H9 (cell line): ENCODE measurements around the gene CCZ1. TPM values are rescaled to one million over a fixed set of nuclear protein-coding genes. Genes with fewer than 3 reads are reported as not detected.
"Not testable (repeated sequence)": the region's sequence is repeated elsewhere in the genome, so short reads cannot be mapped to it uniquely, and the experiment has no call there.

ENCODE experiments used
- DNase-seq: peaks from one replicate; pipeline ENCODE4 v3.0.0-alpha.2; 2017
- H2AFZ ChIP-seq: one replicate; pipeline ENCODE4 v1.6.1; 2013; ENCODE audit warnings: mild to moderate bottlenecking, low read length, control low read depth, moderate library complexity
- H2AK5ac ChIP-seq: 2 replicates; pipeline ENCODE4 v1.6.1; 2013; ENCODE audit warnings: low read length, control low read depth, mixed read lengths; ENCODE audit not compliant: insufficient read length
- H2BK120ac ChIP-seq: one replicate; pipeline ENCODE4 v1.6.1; 2013; ENCODE audit warnings: low read depth, mild to moderate bottlenecking, low read length, control low read depth, inconsistent platforms; ENCODE audit not compliant: poor library complexity, severe bottlenecking
- H2BK12ac ChIP-seq: 2 replicates; pipeline ENCODE4 v1.6.1; 2013; ENCODE audit warnings: low read length, control low read depth, mixed read lengths, low read depth; ENCODE audit not compliant: insufficient read length
- H2BK15ac ChIP-seq: 2 replicates; pipeline ENCODE4 v1.6.1; 2013; ENCODE audit warnings: low read depth, low read length, control low read depth
- H2BK20ac ChIP-seq: one replicate; pipeline ENCODE4 v1.6.1; 2013; ENCODE audit warnings: low read depth, mild to moderate bottlenecking, low read length, control low read depth, inconsistent platforms; ENCODE audit not compliant: poor library complexity, severe bottlenecking
- H2BK5ac ChIP-seq: 2 replicates; pipeline ENCODE4 v1.6.1; 2013; ENCODE audit warnings: low read length, control low read depth, mixed read lengths; ENCODE audit not compliant: insufficient read length
- H3K14ac ChIP-seq: 2 replicates; pipeline ENCODE4 v1.6.1; 2013; ENCODE audit warnings: low read length, control low read depth; ENCODE audit not compliant: insufficient read depth
- H3K18ac ChIP-seq: 2 replicates; pipeline ENCODE4 v1.6.1; 2013; ENCODE audit warnings: low read depth, mild to moderate bottlenecking, mixed read lengths, low read length, control low read depth; ENCODE audit not compliant: insufficient read length
- H3K23ac ChIP-seq: 2 replicates; pipeline ENCODE4 v1.6.1; 2013; ENCODE audit warnings: low read length, control low read depth, mixed read lengths, low read depth; ENCODE audit not compliant: insufficient read length
- H3K23me2 ChIP-seq: 2 replicates; pipeline ENCODE4 v1.6.1; 2013; ENCODE audit warnings: low read depth, mild to moderate bottlenecking, mixed read lengths, low read length, control low read depth; ENCODE audit not compliant: insufficient read length, poor library complexity, severe bottlenecking
- H3K27ac ChIP-seq: 2 replicates; pipeline ENCODE4 v1.5.1; 2013; ENCODE audit warnings: low read length, control low read depth, mixed read lengths, low read depth; ENCODE audit not compliant: insufficient read length
- H3K27me3 ChIP-seq: 2 replicates; pipeline ENCODE4 v1.6.1; 2013; ENCODE audit warnings: low read length, control low read depth, inconsistent platforms; ENCODE audit not compliant: insufficient read depth
- H3K4ac ChIP-seq: 2 replicates; pipeline ENCODE4 v1.6.1; 2013; ENCODE audit warnings: low read depth, mild to moderate bottlenecking, control low read depth, inconsistent platforms, low read length, moderate library complexity
- H3K4me1 ChIP-seq: 2 replicates; pipeline ENCODE4 v1.6.1; 2013; ENCODE audit warnings: low read length, control low read depth, inconsistent platforms; ENCODE audit not compliant: insufficient read depth
- H3K4me2 ChIP-seq: 2 replicates; pipeline ENCODE4 v1.6.1; 2013; ENCODE audit warnings: low read length, control low read depth, mixed read lengths; ENCODE audit not compliant: insufficient read length, insufficient read depth
- H3K56ac ChIP-seq: 2 replicates; pipeline ENCODE4 v1.6.1; 2013; ENCODE audit warnings: low read depth, mild to moderate bottlenecking, mixed read lengths, low read length, control low read depth; ENCODE audit not compliant: insufficient read length
- H3K79me1 ChIP-seq: 2 replicates; pipeline ENCODE4 v1.6.1; 2013; ENCODE audit warnings: low read depth, mild to moderate bottlenecking, moderate library complexity, low read length, control low read depth, inconsistent platforms; ENCODE audit not compliant: insufficient read depth, poor library complexity, severe bottlenecking
- H3K79me2 ChIP-seq: 2 replicates; pipeline ENCODE4 v1.6.1; 2013; ENCODE audit warnings: low read length, control low read depth, inconsistent platforms; ENCODE audit not compliant: insufficient read depth
- H3K9ac ChIP-seq: 2 replicates; pipeline ENCODE4 v1.6.1; 2013; ENCODE audit warnings: low read length, control low read depth, mixed read lengths; ENCODE audit not compliant: insufficient read length; ENCODE audit errors: extremely low read depth
- H3K9me3 ChIP-seq: one replicate; pipeline ENCODE4 v1.6.1; 2013; ENCODE audit warnings: low read depth, low read length, inconsistent platforms; ENCODE audit not compliant: control insufficient read depth
- H3T11ph ChIP-seq: one replicate; pipeline ENCODE4 v1.6.1; 2013; ENCODE audit warnings: mild to moderate bottlenecking, low read length, control low read depth, inconsistent platforms
- H4K20me1 ChIP-seq: one replicate; pipeline ENCODE4 v1.6.1; 2013; ENCODE audit not compliant: control insufficient read depth, insufficient read length, insufficient read depth
- H4K5ac ChIP-seq: 2 replicates; pipeline ENCODE4 v1.6.1; 2013; ENCODE audit warnings: low read depth, mild to moderate bottlenecking, mixed read lengths, low read length, control low read depth; ENCODE audit not compliant: insufficient read length
- H4K8ac ChIP-seq: replicated peaks from 2 replicates; pipeline ENCODE4 v1.6.1; 2013; ENCODE audit warnings: low read length, control low read depth, mixed read lengths, low read depth; ENCODE audit not compliant: insufficient read length
- H4K91ac ChIP-seq: 2 replicates; pipeline ENCODE4 v1.6.1; 2013; ENCODE audit warnings: low read depth, mild to moderate bottlenecking, moderate library complexity, mixed read lengths, low read length, control low read depth; ENCODE audit not compliant: insufficient read length
- H3K27ac Mint-ChIP-seq, 3 experiments: 2 replicates in 2 of 3; 3 replicates in 1 of 3; pipeline ENCODE4 v1.8.0; 2020 to 2021; ENCODE audit warnings: mixed read lengths in 3 of 3, mild to moderate bottlenecking in 1 of 3, moderate library complexity in 1 of 3
- H3K27me3 Mint-ChIP-seq: 2 replicates; pipeline ENCODE4 v1.8.0; 2021; ENCODE audit warnings: low read depth, mild to moderate bottlenecking, moderate library complexity, mixed read lengths
- H3K36me3 Mint-ChIP-seq, 3 experiments: 2 replicates in 2 of 3; 3 replicates in 1 of 3; pipeline ENCODE4 v1.8.0; 2020 to 2021; ENCODE audit warnings: low read depth in 3 of 3, mixed read lengths in 3 of 3; ENCODE audit not compliant: insufficient read depth in 1 of 3
- H3K4me1 Mint-ChIP-seq, 2 experiments: 2 replicates each; pipeline ENCODE4 v1.8.0; 2020; ENCODE audit warnings: mixed read lengths in 2 of 2
- H3K4me3 Mint-ChIP-seq, 2 experiments: 2 replicates in 1 of 2; 3 replicates in 1 of 2; pipeline ENCODE4 v1.8.0; 2020 to 2021; ENCODE audit warnings: mild to moderate bottlenecking in 2 of 2, mixed read lengths in 2 of 2, moderate library complexity in 1 of 2
- H3K9me3 Mint-ChIP-seq, 2 experiments: 2 replicates in 1 of 2; 3 replicates in 1 of 2; pipeline ENCODE4 v1.8.0; 2020; ENCODE audit warnings: mild to moderate bottlenecking in 2 of 2, mixed read lengths in 2 of 2, moderate library complexity in 1 of 2
- CTCF ChIP-seq: fragments of 200-600 bp; sonication (generic); conservative IDR thresholded peaks from 3 replicates; pipeline ENCODE4 v1.8.0; 2021; ENCODE audit warnings: antibody characterized with exemption, mild to moderate bottlenecking
- WGBS: extraction: QIAGEN DNeasy Blood & Tissue Kit; methylation state at CpG from one replicate; pipeline ENCODE4 v1.1.7; 2013; ENCODE audit warnings: missing lambda C conversion rate, low lambda C conversion rate, mixed read lengths; ENCODE audit not compliant: insufficient read length; ENCODE audit errors: extremely low coverage; 5-methylcytosine and 5-hydroxymethylcytosine counted together
- total RNA-seq: library from RNA; stranded (reverse); gene quantifications from 2 replicates; pipeline ENCODE4 v1.2.1, GENCODE V29; 2021

CCZ1 gene
- total RNA-seq, 1 experiment from 2014 or later, result 139 TPM

DNA sequence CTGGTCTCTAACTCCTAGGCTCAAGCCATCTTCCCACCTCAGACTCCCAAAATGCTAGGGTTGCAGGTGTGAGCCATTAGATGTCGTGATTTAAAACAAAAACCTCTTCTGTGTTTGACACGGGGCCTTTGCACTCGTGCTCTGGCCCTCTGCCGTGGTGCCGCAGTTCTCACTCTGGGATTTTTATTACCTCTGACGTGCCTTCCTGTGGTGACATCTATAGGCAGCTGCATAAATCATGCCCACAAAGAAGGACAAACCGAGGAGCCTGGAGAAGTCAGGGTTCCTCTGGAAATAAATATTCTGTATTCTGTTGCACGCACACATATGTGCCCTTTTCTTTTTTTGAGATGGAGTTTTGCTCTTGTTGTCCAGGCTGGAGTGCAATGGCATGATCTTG is 43.8 kb upstream of the CCZ1 start:
- no peak overlapping the region for H3K27ac Mint-ChIP-seq
- H3K4me1 Mint-ChIP-seq, result peaks cover 5 to 6% of the 10 kb centered on the region in 2 experiments; a peak in 3 of 4 replicates
- no peaks in the 10 kb centered on the region for H3K27me3 ChIP-seq
- no peak overlapping the region for H3T11ph ChIP-seq
- no peak overlapping the region for H3K18ac ChIP-seq
- no peaks in the 10 kb centered on the region for H3K9me3 Mint-ChIP-seq
- no peaks in the 10 kb centered on the region for H3K9me3 ChIP-seq
- H3K36me3 Mint-ChIP-seq, result no peaks in the 10 kb centered on the region
- no peak overlapping the region for H3K14ac ChIP-seq
- H2BK5ac ChIP-seq, result no peak overlapping the region
- no peak overlapping the region for H3K56ac ChIP-seq
- no CpG with 5 or more reads among the region's 8 CpGs for WGBS
- H3K4me2 ChIP-seq, result no peak overlapping the region
- H4K20me1 ChIP-seq, result no peaks in the 10 kb centered on the region
- H4K91ac ChIP-seq, result no peak overlapping the region
- no peak overlapping the region for H4K5ac ChIP-seq
- H3K9ac ChIP-seq, result no peak overlapping the region
- no peak overlapping the region for H2BK15ac ChIP-seq
- H2AK5ac ChIP-seq, result no peak overlapping the region
- H3K23ac ChIP-seq, result no peak overlapping the region
- no peak overlapping the region for H3K27ac ChIP-seq
- no peaks in the 10 kb centered on the region for H3K27me3 Mint-ChIP-seq
- no peak overlapping the region for H4K8ac ChIP-seq
- no peaks in the 10 kb centered on the region for H3K23me2 ChIP-seq
- no peak overlapping the region for H2AFZ ChIP-seq
- no peak for DNase-seq
- H2BK12ac ChIP-seq, result no peak overlapping the region
- H3K79me2 ChIP-seq, result no peaks in the 10 kb centered on the region
- no peaks in the 10 kb centered on the region for H3K79me1 ChIP-seq
- H2BK120ac ChIP-seq, result no peak overlapping the region
- no peak overlapping the region for H2BK20ac ChIP-seq
- no peak overlapping the region for H3K4me3 Mint-ChIP-seq
- no peak overlapping the region for H3K4ac ChIP-seq
- H3K4me1 ChIP-seq, result no peaks in the 10 kb centered on the region; the same call in 1 of the 2 replicates
- TF ChIP-seq CTCF, result no peak

DNA sequence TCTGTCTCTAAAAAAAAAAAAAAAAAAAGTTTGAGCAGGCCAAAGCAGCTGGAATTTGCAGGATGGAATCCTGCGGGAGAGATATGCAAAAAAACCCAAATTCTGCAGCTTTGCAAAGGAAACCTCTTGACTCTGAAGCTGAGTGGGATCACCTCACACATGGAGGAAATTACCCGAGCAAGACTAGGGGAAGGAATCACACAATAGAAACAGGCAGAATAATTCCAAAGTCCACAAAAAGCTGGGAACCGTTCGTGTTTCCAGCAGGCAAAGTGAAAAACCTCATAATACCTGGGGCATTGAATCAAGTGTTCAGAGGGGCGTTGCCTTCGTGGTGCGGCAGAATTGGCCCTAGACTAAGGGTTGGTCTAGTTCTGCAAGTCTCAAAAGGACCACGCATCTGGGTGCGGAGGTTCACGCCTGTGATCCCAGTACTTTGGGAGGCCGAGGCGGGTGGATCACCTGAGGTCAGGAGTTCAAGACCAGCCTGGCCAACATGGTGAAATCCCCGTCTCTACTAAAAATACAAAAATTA is 41.4 kb upstream of the CCZ1 start:
- not testable (repeated sequence) for H3K27me3 ChIP-seq, H3K4me2 ChIP-seq, DNase-seq, H3K9me3 Mint-ChIP-seq, H2AFZ ChIP-seq, H3K4me3 Mint-ChIP-seq, H2BK12ac ChIP-seq, H3K36me3 Mint-ChIP-seq, H3K23me2 ChIP-seq, H4K5ac ChIP-seq, H3K27me3 Mint-ChIP-seq, H3K18ac ChIP-seq, H2BK5ac ChIP-seq, H3K4me1 ChIP-seq, H3K79me1 ChIP-seq, H2BK120ac ChIP-seq, H3K4me1 Mint-ChIP-seq, H3K27ac ChIP-seq, H3K14ac ChIP-seq, H3K79me2 ChIP-seq, H3K9ac ChIP-seq, H2BK15ac ChIP-seq, H4K8ac ChIP-seq, H3K27ac Mint-ChIP-seq, H3K23ac ChIP-seq, H3K56ac ChIP-seq, H3T11ph ChIP-seq, H4K20me1 ChIP-seq, H2BK20ac ChIP-seq, H4K91ac ChIP-seq, H3K9me3 ChIP-seq, H2AK5ac ChIP-seq, H3K4ac ChIP-seq
- WGBS, result no CpG with 5 or more reads among the region's 13 CpGs
